Upper lobe of left lung (tissue), 4 donors: ENCODE results near the gene CDK12.

Source experiments
- CTCF ChIP-seq, 6 experiments: fragments of 450-650 bp in 4 of 6; fragments of 200-600 bp in 2 of 6; sonication (generic) in 2 of 6; IDR thresholded peaks; one replicate each; pipeline ENCODE4 v1.5.1; 2016 to 2019; ENCODE audit warnings: antibody characterized with exemption in 6 of 6
- EP300 ChIP-seq, 4 donors: sonication (generic); formaldehyde crosslinking; IDR thresholded peaks; one replicate each; pipeline ENCODE4 v1.5.1; 2017; ENCODE audit warnings: antibody characterized with exemption in 4 of 4, control low read depth in 2 of 4
- POLR2A ChIP-seq, 4 donors: fragments of 450-650 bp; IDR thresholded peaks; one replicate each; pipeline ENCODE4 v1.5.1; 2016 to 2017; ENCODE audit warnings: antibody characterized with exemption in 4 of 4, mild to moderate bottlenecking in 2 of 4
- POLR2AphosphoS5 ChIP-seq, 2 donors: sonication (generic); formaldehyde crosslinking; IDR thresholded peaks; one replicate each; pipeline ENCODE4 v1.5.1; 2017; ENCODE audit warnings: antibody characterized with exemption in 2 of 2

DNA sequence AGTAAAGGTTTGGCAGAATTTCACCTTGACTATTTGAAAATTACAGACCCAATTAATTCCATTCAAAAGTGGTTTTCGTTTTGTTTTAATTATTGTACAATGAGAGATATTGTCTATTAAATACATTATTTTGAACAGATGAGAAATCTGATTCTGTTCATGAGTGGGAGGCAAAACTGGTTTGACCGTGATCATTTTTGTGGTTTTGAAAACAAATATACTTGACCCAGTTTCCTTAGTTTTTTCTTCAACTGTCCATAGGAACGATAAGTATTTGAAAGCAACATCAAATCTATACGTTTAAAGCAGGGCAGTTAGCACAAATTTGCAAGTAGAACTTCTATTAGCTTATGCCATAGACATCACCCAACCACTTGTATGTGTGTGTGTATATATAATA is 72.6 kb downstream of the CDK12 start:
- TF ChIP-seq CTCF (IDR thresholded peaks at IDR 0.05) (no peak), POLR2A (IDR thresholded peaks at IDR 0.05) (no peak), EP300 (IDR thresholded peaks at IDR 0.05) (no peak), POLR2AphosphoS5 (IDR thresholded peaks at IDR 0.05) (no peak)
